ENCODE measurements around the gene GNPAT.

DNA sequence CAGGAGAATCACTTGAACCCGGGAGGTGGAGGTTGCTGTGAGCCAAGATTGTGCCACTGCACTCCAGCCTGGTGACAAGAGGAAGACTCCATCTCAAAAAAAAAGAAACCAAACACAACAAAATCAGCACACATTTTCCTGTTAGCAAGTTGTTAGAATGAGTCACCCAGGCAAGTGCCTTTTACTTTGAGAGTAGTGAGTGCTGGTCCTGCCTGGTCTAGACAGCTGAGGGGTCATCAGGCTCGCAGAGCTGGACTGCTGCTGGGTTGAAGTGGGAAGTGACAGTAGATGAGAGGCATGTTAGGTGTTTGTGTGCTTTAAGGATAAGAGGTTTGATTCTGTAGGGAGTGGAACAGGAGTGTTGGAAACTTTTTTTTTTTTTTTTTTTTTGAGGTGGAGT lies 31.9 kb downstream of the GNPAT start:
- TF ChIP-seq, protein P1, sequence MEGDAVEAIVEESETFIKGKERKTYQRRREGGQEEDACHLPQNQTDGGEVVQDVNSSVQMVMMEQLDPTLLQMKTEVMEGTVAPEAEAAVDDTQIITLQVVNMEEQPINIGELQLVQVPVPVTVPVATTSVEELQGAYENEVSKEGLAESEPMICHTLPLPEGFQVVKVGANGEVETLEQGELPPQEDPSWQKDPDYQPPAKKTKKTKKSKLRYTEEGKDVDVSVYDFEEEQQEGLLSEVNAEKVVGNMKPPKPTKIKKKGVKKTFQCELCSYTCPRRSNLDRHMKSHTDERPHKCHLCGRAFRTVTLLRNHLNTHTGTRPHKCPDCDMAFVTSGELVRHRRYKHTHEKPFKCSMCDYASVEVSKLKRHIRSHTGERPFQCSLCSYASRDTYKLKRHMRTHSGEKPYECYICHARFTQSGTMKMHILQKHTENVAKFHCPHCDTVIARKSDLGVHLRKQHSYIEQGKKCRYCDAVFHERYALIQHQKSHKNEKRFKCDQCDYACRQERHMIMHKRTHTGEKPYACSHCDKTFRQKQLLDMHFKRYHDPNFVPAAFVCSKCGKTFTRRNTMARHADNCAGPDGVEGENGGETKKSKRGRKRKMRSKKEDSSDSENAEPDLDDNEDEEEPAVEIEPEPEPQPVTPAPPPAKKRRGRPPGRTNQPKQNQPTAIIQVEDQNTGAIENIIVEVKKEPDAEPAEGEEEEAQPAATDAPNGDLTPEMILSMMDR (conservative IDR thresholded peaks at IDR 0.05; ENCODE audit: low read depth, low read length): no peak
- no peak for TF ChIP-seq EZH2 (IDR thresholded peaks at IDR 0.05; ENCODE audit: low read length, unreplicated experiment)
